GM12892 (cell line): ENCODE measurements around the gene PIGC. TPM values are rescaled to one million over a fixed set of nuclear protein-coding genes. Genes with fewer than 3 reads are reported as not detected.

Experiments used
- DNase-seq: peaks from one replicate; pipeline ENCODE4 v3.0.0; 2011; ENCODE audit not compliant: insufficient read length
- FAIRE-seq: peaks from 2 replicates; lab custom pipeline; 2011; peaks lifted over from hg19 to GRCh38; lab: Jason Lieb, UNC
- POLR2A ChIP-seq: IDR thresholded peaks from 2 replicates; pipeline ENCODE4 v1.6.1; 2011; ENCODE audit warnings: low read depth, low read length, control low read depth
- POLR2AphosphoS5 ChIP-seq: IDR thresholded peaks from 2 replicates; pipeline ENCODE4 v1.6.1; 2011; ENCODE audit warnings: low read depth, low read length, control low read depth
- TAF1 ChIP-seq: IDR thresholded peaks from 2 replicates; pipeline ENCODE4 v1.6.1; 2011; ENCODE audit warnings: low read depth, mild to moderate bottlenecking, control low read depth, low read length, borderline replicate concordance
- polyA plus RNA-seq: library from polyadenylated mRNA; unstranded; fragments of >200 nt; gene quantifications from one replicate; pipeline ENCODE4 v1.2.1, GENCODE V29; 2012; ENCODE audit warnings: missing spikeins, inconsistent platforms; ENCODE audit not compliant: missing spikeins

Gene PIGC
- polyA plus RNA-seq: 15.9 TPM

GRCh38 chr1:172443666-172444453, at the start of gene PIGC:
PIGC (minus strand) TSS chr1:172444069; CDS start chr1:172442622, 1,447 bp downstream.
- TF ChIP-seq POLR2A (peak; percentile 71; the same call in 1 of the 2 replicates), POLR2AphosphoS5 (peak; percentile 74), TAF1 (peak; percentile 83)
- peak; percentile 85 for FAIRE-seq
- peak; percentile 92 for DNase-seq

DNA sequence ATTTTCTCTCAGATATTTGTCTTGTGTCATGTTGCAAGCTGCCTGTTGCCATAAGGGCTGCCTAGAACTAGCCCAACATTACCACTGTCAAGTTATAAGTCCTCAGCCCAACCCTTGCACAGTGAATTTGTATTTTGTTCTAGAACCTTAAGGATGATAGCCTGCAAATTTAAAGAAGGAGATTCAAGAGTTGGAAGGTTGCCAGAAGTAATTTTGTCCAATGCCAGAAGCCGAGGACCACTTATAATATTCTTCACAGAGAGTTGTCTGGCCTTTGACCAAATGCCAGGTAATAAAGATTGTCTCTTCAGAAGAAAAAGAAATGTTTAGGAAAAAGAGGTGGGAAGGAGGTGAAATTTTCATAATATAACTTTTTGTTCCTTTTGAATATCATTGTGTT, 48.6 kb upstream of the PIGC start:
- DNase-seq: no peak
- no peak for FAIRE-seq
- TF ChIP-seq POLR2AphosphoS5 (no peak), TAF1 (no peak), POLR2A (no peak)

- DNase-seq (no peak), FAIRE-seq (no peak)
- TF ChIP-seq TAF1 (no peak), POLR2AphosphoS5 (no peak), POLR2A (no peak)
Measured at GRCh38 chr1:172489847-172490246, 46.0 kb upstream of the PIGC start.

DNA sequence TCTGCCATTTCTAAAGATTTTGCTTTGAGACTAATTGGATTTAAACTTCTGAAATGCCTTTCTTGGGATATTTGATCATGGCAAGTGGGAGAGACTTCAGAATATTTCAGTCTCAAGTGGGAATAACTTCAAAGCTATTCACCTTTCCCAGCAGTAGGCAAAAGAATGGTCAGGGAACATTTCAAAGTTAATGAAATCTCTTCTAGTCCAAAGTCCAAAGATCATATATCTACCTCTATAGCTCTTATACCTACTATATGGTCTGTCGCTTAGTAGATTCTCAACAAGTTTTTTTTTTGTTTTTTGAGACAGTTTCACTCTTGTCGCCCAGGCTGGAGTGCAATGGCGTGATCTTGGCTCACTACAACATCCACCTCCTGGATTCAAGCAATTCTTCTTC, 44.5 kb upstream of the PIGC start:
- no peak for FAIRE-seq
- no peak for DNase-seq
- TF ChIP-seq TAF1 (no peak), POLR2AphosphoS5 (no peak), POLR2A (no peak)

- no peak for FAIRE-seq
- TF ChIP-seq TAF1: no peak
- no peak for TF ChIP-seq POLR2AphosphoS5
- TF ChIP-seq POLR2A: no peak
- no peak for DNase-seq
Measured at GRCh38 chr1:172487550-172487949, 43.7 kb upstream of the PIGC start.

- no peak for DNase-seq
- TF ChIP-seq POLR2A (no peak), POLR2AphosphoS5 (no peak), TAF1 (no peak)
- FAIRE-seq: no peak
Measured at GRCh38 chr1:172486805-172487454, 43.1 kb upstream of the PIGC start.

DNA sequence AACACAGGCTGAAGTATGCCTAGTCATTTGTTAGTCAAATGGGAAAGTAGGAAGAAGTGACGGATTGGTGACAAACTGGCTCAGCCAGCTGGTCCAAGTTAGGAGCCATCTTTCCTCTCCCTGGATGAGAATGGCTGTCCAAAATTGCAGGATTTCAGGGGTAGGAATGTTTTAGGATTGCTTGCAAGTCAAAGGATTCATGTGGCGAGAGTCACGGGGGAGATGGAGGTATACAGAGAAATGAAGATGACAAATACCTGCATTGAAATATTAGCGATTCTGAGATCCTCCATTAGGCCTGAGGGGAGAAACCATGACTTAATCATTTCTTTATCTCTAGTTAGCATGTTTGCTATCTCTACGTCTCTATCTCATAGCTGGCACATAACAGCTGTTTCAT, 41.8 kb upstream of the PIGC start:
- TF ChIP-seq TAF1: no peak
- TF ChIP-seq POLR2AphosphoS5: no peak
- TF ChIP-seq POLR2A: no peak
- no peak for FAIRE-seq
- no peak for DNase-seq

- FAIRE-seq (no peak), DNase-seq (no peak)
- TF ChIP-seq POLR2A (no peak), POLR2AphosphoS5 (no peak), TAF1 (no peak)
Measured at GRCh38 chr1:172484252-172484651, 40.4 kb upstream of the PIGC start.

GRCh38 chr1:172483448-172483847, 39.6 kb upstream of the PIGC start:
- TF ChIP-seq TAF1 (no peak), POLR2AphosphoS5 (no peak), POLR2A (no peak)
- no peak for DNase-seq
- FAIRE-seq: no peak

- no peak for TF ChIP-seq TAF1
- no peak for TF ChIP-seq POLR2A
- no peak for DNase-seq
- FAIRE-seq: no peak
Measured at GRCh38 chr1:172482044-172482443, 38.2 kb upstream of the PIGC start.

GRCh38 chr1:172480431-172480830, 36.6 kb upstream of the PIGC start:
- DNase-seq: no peak
- no peak for FAIRE-seq

GRCh38 chr1:172478485-172478884, 34.6 kb upstream of the PIGC start:
- no peak for DNase-seq
- no peak for FAIRE-seq
- TF ChIP-seq POLR2A (no peak), TAF1 (no peak), POLR2AphosphoS5 (no peak)

More at GRCh38 chr1:172480431-172480830, 36.6 kb upstream of the PIGC start:
- TF ChIP-seq POLR2AphosphoS5: no peak
- no peak for TF ChIP-seq POLR2A
- TF ChIP-seq TAF1: no peak
